HepG2 (cell line): ENCODE data around the gene PTPRH. TPM values are rescaled to one million over a fixed set of nuclear protein-coding genes. Genes with fewer than 3 reads are reported as not detected.

Experiments used
- AKAP8 ChIP-seq: sonication (generic); formaldehyde crosslinking; IDR thresholded peaks from 2 replicates; pipeline ENCODE4 v1.5.1; 2020; ENCODE audit warnings: mild to moderate bottlenecking, missing genetic modification reagents
- ETV5 ChIP-seq: IDR thresholded peaks from 2 replicates; pipeline ENCODE4 v1.6.1; 2018; ENCODE audit warnings: missing biosample characterization, missing genetic modification reagents, inconsistent platforms, borderline replicate concordance
- EZH2 ChIP-seq: conservative IDR thresholded peaks from 2 replicates; pipeline ENCODE4 v1.6.1; 2012; ENCODE audit warnings: mild to moderate bottlenecking, low read depth, low read length, moderate library complexity
- KDM2A ChIP-seq: sonication (generic); formaldehyde crosslinking; IDR thresholded peaks from 2 replicates; pipeline ENCODE4 v1.4.0; 2020; ENCODE audit warnings: low read depth, missing genetic modification reagents, borderline replicate concordance
- MIER3 ChIP-seq: IDR thresholded peaks from 2 replicates; pipeline ENCODE4 v1.6.1; 2016; ENCODE audit warnings: missing compliant biosample characterization, borderline replicate concordance
- SKI ChIP-seq: fragments of 450-650 bp; IDR thresholded peaks from one replicate; pipeline ENCODE4 v1.6.1; 2018; ENCODE audit warnings: mild to moderate bottlenecking; ENCODE audit not compliant: partially characterized antibody
- SOX6 ChIP-seq, 2 experiments: fragments of 450-650 bp in 1 of 2; sonication (generic) in 1 of 2; formaldehyde crosslinking in 1 of 2; IDR thresholded peaks; 2 replicates each; pipeline versions ENCODE4 v1.4.0 to v1.6.1; 2017 to 2020; ENCODE audit warnings: antibody characterized with exemption in 1 of 2, mild to moderate bottlenecking in 1 of 2, missing genetic modification reagents in 1 of 2
- SRSF9 ChIP-seq: fragments of 200-400 bp; formaldehyde crosslinking; IDR thresholded peaks from 2 replicates; pipeline ENCODE4 v1.6.1; 2018; ENCODE audit warnings: borderline replicate concordance, mild to moderate bottlenecking, low read depth, low read length; ENCODE audit not compliant: insufficient read depth, poor library complexity, severe bottlenecking
- ZFP37 ChIP-seq: sonication (generic); formaldehyde crosslinking; IDR thresholded peaks from 2 replicates; pipeline ENCODE4 v1.4.0; 2020; ENCODE audit warnings: missing genetic modification reagents, borderline replicate concordance
- ZKSCAN5 ChIP-seq: sonication (generic); formaldehyde crosslinking; IDR thresholded peaks from 2 replicates; pipeline ENCODE4 v1.5.1; 2020; ENCODE audit warnings: mild to moderate bottlenecking, missing genetic modification reagents
- ZNF83 ChIP-seq: sonication (generic); formaldehyde crosslinking; IDR thresholded peaks from 2 replicates; pipeline ENCODE4 v1.4.0; 2020; ENCODE audit warnings: missing genetic modification reagents, mild to moderate bottlenecking, borderline replicate concordance
- ZNF891 ChIP-seq: sonication (generic); formaldehyde crosslinking; IDR thresholded peaks from 2 replicates; pipeline ENCODE4 v1.5.0; 2020; ENCODE audit warnings: mild to moderate bottlenecking, missing genetic modification reagents
- polyA plus RNA-seq, 8 experiments: library from polyadenylated mRNA; depleted of rRNA in 3 of 8; stranded (reverse) in 7 of 8; unstranded in 1 of 8; fragments of >200 nt; fragmentation: Illumina TruSeq in 4 of 8; extraction: Trizol in 4 of 8; gene quantifications; 2 replicates each; pipeline versions ENCODE4 v1.2.1 to v1.2.3, GENCODE V29; 2011 to 2016; ENCODE audit warnings: low read depth in 4 of 8, missing spikeins in 1 of 8, mixed read lengths in 1 of 8; ENCODE audit not compliant: insufficient read depth in 1 of 8
- total RNA-seq, 5 experiments: library from RNA; depleted of rRNA; stranded (reverse); fragments of >200 nt; fragmentation: Illumina TruSeq; extraction: Trizol; gene quantifications; 2 replicates each; pipeline ENCODE4 v1.2.3, GENCODE V29; 2016; ENCODE audit warnings: low read depth in 1 of 5
- TF ChIP-seq, protein P1 (sequence below): sonication (generic); formaldehyde crosslinking; IDR thresholded peaks from 2 replicates; pipeline ENCODE4 v1.8.0; 2022; ENCODE audit warnings: mild to moderate bottlenecking, missing genetic modification reagents, moderate library complexity
- TF ChIP-seq, protein P2 (sequence below): IDR thresholded peaks from 2 replicates; pipeline ENCODE4 v1.6.1; 2016; ENCODE audit warnings: missing compliant biosample characterization, missing genetic modification reagents, borderline replicate concordance
- TF ChIP-seq, protein P3 (sequence below): sonication (generic); formaldehyde crosslinking; conservative IDR thresholded peaks from 2 replicates; pipeline ENCODE4 v1.8.0; 2022; ENCODE audit warnings: mild to moderate bottlenecking, moderate library complexity, missing genetic modification reagents
- TF ChIP-seq, protein P4 (sequence below): IDR thresholded peaks from 2 replicates; pipeline ENCODE4 v1.6.1; 2018; ENCODE audit warnings: missing genetic modification reagents
- TF ChIP-seq, protein P5 (sequence below): sonication (generic); formaldehyde crosslinking; IDR thresholded peaks from 2 replicates; pipeline ENCODE4 v1.4.0; 2020; ENCODE audit warnings: mild to moderate bottlenecking, missing genetic modification reagents, borderline replicate concordance
- TF ChIP-seq, protein P6 (sequence below): sonication (generic); formaldehyde crosslinking; IDR thresholded peaks from 2 replicates; pipeline ENCODE4 v1.8.0; 2022; ENCODE audit warnings: mild to moderate bottlenecking, missing genetic modification reagents; ENCODE audit not compliant: insufficient replicate concordance

PTPRH gene
- total and polyA plus RNA-seq, 2 of the 13 experiments (the other 11 are each of a cell fraction or from before 2014, with no cell fraction given): 14.7 to 125 TPM

DNA sequence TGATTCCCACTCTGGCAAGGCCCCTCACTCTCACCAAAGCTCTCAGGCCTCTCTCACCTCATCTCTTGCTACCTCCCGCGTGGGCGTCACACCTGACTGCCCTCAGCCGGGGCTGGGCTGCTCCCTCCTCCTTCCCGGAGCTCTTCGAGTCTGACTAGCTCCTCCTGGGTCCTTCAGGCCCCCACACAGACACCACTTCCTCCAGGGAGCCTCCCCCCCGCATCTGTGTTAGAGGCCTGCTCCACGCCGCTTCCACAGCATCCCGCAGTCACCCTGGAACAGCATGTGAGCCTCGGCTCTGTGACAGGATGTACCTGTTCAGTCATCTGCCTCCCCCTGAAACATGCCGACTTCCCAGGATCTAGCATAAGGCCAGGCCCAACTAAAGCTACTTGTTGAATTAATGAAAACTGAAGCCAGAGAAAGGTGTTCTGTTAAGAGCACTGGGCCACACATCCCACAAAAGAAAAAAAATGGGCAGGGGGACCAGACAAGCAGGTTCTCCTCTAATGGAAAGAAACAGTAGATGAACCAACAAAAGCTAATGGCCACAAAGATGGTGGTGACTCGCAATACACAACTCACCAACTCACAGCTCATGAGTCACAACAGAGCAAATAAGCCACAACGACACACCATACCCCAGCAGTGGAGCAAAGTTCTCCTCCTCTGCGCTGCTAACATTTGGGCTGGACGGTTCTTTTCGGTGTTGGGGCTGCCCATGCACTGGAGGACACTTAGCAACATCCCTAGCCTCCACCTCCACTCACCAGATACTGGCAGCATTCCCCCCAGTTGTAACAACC, 46.5 kb upstream of the PTPRH start (continued):
- TF ChIP-seq, protein P1, sequence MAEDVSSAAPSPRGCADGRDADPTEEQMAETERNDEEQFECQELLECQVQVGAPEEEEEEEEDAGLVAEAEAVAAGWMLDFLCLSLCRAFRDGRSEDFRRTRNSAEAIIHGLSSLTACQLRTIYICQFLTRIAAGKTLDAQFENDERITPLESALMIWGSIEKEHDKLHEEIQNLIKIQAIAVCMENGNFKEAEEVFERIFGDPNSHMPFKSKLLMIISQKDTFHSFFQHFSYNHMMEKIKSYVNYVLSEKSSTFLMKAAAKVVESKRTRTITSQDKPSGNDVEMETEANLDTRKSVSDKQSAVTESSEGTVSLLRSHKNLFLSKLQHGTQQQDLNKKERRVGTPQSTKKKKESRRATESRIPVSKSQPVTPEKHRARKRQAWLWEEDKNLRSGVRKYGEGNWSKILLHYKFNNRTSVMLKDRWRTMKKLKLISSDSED (CRISPR knock-in tag): no peak
- no peak for TF ChIP-seq ZNF891 (CRISPR knock-in tag)
- no peak for TF ChIP-seq ZFP37 (CRISPR knock-in tag)
- no peak for TF ChIP-seq SOX6 (IDR thresholded peaks at IDR 0.05)
- no peak for TF ChIP-seq SOX6 (CRISPR knock-in tag; IDR thresholded peaks at IDR 0.05)
- no peak for TF ChIP-seq SKI
- TF ChIP-seq, protein P2, sequence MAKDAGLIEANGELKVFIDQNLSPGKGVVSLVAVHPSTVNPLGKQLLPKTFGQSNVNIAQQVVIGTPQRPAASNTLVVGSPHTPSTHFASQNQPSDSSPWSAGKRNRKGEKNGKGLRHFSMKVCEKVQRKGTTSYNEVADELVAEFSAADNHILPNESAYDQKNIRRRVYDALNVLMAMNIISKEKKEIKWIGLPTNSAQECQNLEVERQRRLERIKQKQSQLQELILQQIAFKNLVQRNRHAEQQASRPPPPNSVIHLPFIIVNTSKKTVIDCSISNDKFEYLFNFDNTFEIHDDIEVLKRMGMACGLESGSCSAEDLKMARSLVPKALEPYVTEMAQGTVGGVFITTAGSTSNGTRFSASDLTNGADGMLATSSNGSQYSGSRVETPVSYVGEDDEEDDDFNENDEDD (CRISPR knock-in tag): no peak
- no peak for TF ChIP-seq ETV5
- TF ChIP-seq ZKSCAN5 (CRISPR knock-in tag): no peak
- no peak for TF ChIP-seq ZNF83 (CRISPR knock-in tag)
- TF ChIP-seq SRSF9: no peak
- TF ChIP-seq, protein P3, sequence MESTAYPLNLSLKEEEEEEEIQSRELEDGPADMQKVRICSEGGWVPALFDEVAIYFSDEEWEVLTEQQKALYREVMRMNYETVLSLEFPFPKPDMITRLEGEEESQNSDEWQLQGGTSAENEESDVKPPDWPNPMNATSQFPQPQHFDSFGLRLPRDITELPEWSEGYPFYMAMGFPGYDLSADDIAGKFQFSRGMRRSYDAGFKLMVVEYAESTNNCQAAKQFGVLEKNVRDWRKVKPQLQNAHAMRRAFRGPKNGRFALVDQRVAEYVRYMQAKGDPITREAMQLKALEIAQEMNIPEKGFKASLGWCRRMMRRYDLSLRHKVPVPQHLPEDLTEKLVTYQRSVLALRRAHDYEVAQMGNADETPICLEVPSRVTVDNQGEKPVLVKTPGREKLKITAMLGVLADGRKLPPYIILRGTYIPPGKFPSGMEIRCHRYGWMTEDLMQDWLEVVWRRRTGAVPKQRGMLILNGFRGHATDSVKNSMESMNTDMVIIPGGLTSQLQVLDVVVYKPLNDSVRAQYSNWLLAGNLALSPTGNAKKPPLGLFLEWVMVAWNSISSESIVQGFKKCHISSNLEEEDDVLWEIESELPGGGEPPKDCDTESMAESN (CRISPR knock-in tag): no peak
- TF ChIP-seq KDM2A (CRISPR knock-in tag): no peak
- TF ChIP-seq AKAP8 (CRISPR knock-in tag): no peak
- TF ChIP-seq, protein P4, sequence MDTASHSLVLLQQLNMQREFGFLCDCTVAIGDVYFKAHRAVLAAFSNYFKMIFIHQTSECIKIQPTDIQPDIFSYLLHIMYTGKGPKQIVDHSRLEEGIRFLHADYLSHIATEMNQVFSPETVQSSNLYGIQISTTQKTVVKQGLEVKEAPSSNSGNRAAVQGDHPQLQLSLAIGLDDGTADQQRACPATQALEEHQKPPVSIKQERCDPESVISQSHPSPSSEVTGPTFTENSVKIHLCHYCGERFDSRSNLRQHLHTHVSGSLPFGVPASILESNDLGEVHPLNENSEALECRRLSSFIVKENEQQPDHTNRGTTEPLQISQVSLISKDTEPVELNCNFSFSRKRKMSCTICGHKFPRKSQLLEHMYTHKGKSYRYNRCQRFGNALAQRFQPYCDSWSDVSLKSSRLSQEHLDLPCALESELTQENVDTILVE (CRISPR knock-in tag): no peak
- no peak for TF ChIP-seq EZH2
- TF ChIP-seq, protein P5, sequence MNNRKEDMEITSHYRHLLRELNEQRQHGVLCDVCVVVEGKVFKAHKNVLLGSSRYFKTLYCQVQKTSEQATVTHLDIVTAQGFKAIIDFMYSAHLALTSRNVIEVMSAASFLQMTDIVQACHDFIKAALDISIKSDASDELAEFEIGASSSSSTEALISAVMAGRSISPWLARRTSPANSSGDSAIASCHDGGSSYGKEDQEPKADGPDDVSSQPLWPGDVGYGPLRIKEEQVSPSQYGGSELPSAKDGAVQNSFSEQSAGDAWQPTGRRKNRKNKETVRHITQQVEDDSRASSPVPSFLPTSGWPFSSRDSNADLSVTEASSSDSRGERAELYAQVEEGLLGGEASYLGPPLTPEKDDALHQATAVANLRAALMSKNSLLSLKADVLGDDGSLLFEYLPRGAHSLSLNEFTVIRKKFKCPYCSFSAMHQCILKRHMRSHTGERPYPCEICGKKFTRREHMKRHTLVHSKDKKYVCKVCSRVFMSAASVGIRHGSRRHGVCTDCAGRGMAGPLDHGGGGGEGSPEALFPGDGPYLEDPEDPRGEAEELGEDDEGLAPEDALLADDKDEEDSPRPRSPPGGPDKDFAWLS (CRISPR knock-in tag): no peak
- no peak for TF ChIP-seq MIER3 (CRISPR knock-in tag)
- TF ChIP-seq, protein P6, sequence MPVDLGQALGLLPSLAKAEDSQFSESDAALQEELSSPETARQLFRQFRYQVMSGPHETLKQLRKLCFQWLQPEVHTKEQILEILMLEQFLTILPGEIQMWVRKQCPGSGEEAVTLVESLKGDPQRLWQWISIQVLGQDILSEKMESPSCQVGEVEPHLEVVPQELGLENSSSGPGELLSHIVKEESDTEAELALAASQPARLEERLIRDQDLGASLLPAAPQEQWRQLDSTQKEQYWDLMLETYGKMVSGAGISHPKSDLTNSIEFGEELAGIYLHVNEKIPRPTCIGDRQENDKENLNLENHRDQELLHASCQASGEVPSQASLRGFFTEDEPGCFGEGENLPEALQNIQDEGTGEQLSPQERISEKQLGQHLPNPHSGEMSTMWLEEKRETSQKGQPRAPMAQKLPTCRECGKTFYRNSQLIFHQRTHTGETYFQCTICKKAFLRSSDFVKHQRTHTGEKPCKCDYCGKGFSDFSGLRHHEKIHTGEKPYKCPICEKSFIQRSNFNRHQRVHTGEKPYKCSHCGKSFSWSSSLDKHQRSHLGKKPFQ (CRISPR knock-in tag): peak; percentile 36
